Keratinocyte (primary cell): Measurements from ENCODE around the gene TAF4. TPM values are rescaled to one million over a fixed set of nuclear protein-coding genes. Genes with fewer than 3 reads are reported as not detected.

ENCODE experiments used
- DNase-seq: peaks from one replicate; pipeline ENCODE4 v3.0.0-alpha.2; 2011; ENCODE audit warnings: low read depth, missing footprints, low spot score
- FAIRE-seq: peaks from 2 replicates; lab custom pipeline; 2011; peaks lifted over from hg19 to GRCh38; lab: Jason Lieb, UNC
- H2AFZ ChIP-seq: 2 replicates; pipeline ENCODE4 v1.6.0; 2012; ENCODE audit warnings: low read length, control low read depth, inconsistent platforms; ENCODE audit not compliant: control insufficient read depth
- H3K27ac ChIP-seq: 2 replicates; pipeline ENCODE4 v1.5.1; 2011; ENCODE audit warnings: low read length; ENCODE audit not compliant: control insufficient read depth, insufficient read depth
- H3K27me3 ChIP-seq: 3 replicates; pipeline ENCODE4 v1.6.0; 2011; ENCODE audit warnings: low read length; ENCODE audit not compliant: control insufficient read depth, insufficient read depth; ENCODE audit errors: extremely low read depth
- H3K36me3 ChIP-seq, 2 experiments: 2 replicates in 1 of 2; 3 replicates in 1 of 2; pipeline ENCODE4 v1.5.1; 2011; ENCODE audit warnings: low read length in 2 of 2, mild to moderate bottlenecking in 1 of 2; ENCODE audit not compliant: control insufficient read depth in 2 of 2, insufficient read depth in 2 of 2; ENCODE audit errors: extremely low read depth in 1 of 2
- H3K4me1 ChIP-seq: 3 replicates; pipeline ENCODE4 v1.5.1; 2011; ENCODE audit warnings: low read length; ENCODE audit not compliant: control insufficient read depth, insufficient read depth; ENCODE audit errors: extremely low read depth
- H3K4me2 ChIP-seq: 3 replicates; pipeline ENCODE4 v1.6.0; 2011; ENCODE audit warnings: low read depth, low read length; ENCODE audit not compliant: control insufficient read depth, insufficient read depth; ENCODE audit errors: extremely low read depth
- H3K4me3 ChIP-seq, 3 experiments: fragments of 200-600 bp in 1 of 3; sonication (generic) in 1 of 3; 2 replicates in 2 of 3; 3 replicates in 1 of 3; pipeline ENCODE4 v1.5.1; 2011 to 2016; ENCODE audit warnings: low read length in 3 of 3, mild to moderate bottlenecking in 3 of 3, control low read depth in 2 of 3, inconsistent platforms in 1 of 3, low read depth in 1 of 3, mixed read lengths in 1 of 3, mixed run types in 1 of 3, moderate library complexity in 1 of 3; ENCODE audit not compliant: control insufficient read depth in 2 of 3, insufficient read depth in 2 of 3; ENCODE audit errors: extremely low read depth in 1 of 3
- H3K79me2 ChIP-seq: 2 replicates; pipeline ENCODE4 v1.6.0; 2012; ENCODE audit warnings: low read length; ENCODE audit not compliant: control insufficient read depth, insufficient read depth
- H3K9ac ChIP-seq: 3 replicates; pipeline ENCODE4 v1.6.0; 2011; ENCODE audit warnings: low read length; ENCODE audit not compliant: control insufficient read depth, insufficient read depth; ENCODE audit errors: extremely low read depth
- H3K9me1 ChIP-seq: 3 replicates; pipeline ENCODE4 v1.6.0; 2011; ENCODE audit warnings: low read length; ENCODE audit not compliant: control insufficient read depth, insufficient read depth; ENCODE audit errors: extremely low read depth
- H3K9me3 ChIP-seq: 2 replicates; pipeline ENCODE4 v1.5.1; 2012; ENCODE audit warnings: low read depth, low read length; ENCODE audit not compliant: control insufficient read depth
- H4K20me1 ChIP-seq: 3 replicates; pipeline ENCODE4 v1.6.0; 2011; ENCODE audit warnings: low read length; ENCODE audit not compliant: control insufficient read depth, insufficient read depth; ENCODE audit errors: extremely low read depth
- EZH2 ChIP-seq: IDR thresholded peaks from one replicate; pipeline ENCODE4 v1.6.1; 2012; ENCODE audit warnings: inconsistent platforms, mild to moderate bottlenecking, low read length, moderate library complexity
- dilution Hi-C: fragments of 300-500 bp; cut with MboI; formaldehyde crosslinking; loops from one replicate; pipeline ENCODE4 v1.7.0; 2020; ENCODE audit warnings: low sequenced_read_pairs; ENCODE audit not compliant: extremely low pct_ligation_motif_present
- polyA plus RNA-seq, 5 experiments: library from polyadenylated mRNA; depleted of rRNA in 3 of 5; stranded (reverse) in 3 of 5; stranded (forward) in 1 of 5; unstranded in 1 of 5; fragments of >200 nt; gene quantifications; 1 replicate in 1 of 5; 2 replicates in 3 of 5; 3 replicates in 1 of 5; pipeline versions ENCODE4 v1.2.1 to v1.2.3, GENCODE V29; 2011 to 2012; ENCODE audit warnings: missing spikeins in 2 of 5, low read depth in 1 of 5, low replicate concordance in 1 of 5
- TF ChIP-seq, protein P1 (sequence below), 3 experiments: IDR thresholded peaks in 1 of 3; conservative IDR thresholded peaks in 1 of 3; optimal IDR thresholded peaks in 1 of 3; 2 replicates in 2 of 3; 3 replicates in 1 of 3; pipeline versions ENCODE3 to v1.5.1; 2011; ENCODE audit warnings: low read length in 3 of 3, mild to moderate bottlenecking in 3 of 3, moderate library complexity in 2 of 3, control low read depth in 1 of 3, inconsistent platforms in 1 of 3; ENCODE audit not compliant: insufficient read depth in 2 of 3; ENCODE audit errors: extremely low read depth in 1 of 3

The TAF4 gene
- polyA plus RNA-seq, 1 donor (not counting 4 experiments of a cell fraction or from before 2014, with no cell fraction given) = 3.3 TPM

DNA sequence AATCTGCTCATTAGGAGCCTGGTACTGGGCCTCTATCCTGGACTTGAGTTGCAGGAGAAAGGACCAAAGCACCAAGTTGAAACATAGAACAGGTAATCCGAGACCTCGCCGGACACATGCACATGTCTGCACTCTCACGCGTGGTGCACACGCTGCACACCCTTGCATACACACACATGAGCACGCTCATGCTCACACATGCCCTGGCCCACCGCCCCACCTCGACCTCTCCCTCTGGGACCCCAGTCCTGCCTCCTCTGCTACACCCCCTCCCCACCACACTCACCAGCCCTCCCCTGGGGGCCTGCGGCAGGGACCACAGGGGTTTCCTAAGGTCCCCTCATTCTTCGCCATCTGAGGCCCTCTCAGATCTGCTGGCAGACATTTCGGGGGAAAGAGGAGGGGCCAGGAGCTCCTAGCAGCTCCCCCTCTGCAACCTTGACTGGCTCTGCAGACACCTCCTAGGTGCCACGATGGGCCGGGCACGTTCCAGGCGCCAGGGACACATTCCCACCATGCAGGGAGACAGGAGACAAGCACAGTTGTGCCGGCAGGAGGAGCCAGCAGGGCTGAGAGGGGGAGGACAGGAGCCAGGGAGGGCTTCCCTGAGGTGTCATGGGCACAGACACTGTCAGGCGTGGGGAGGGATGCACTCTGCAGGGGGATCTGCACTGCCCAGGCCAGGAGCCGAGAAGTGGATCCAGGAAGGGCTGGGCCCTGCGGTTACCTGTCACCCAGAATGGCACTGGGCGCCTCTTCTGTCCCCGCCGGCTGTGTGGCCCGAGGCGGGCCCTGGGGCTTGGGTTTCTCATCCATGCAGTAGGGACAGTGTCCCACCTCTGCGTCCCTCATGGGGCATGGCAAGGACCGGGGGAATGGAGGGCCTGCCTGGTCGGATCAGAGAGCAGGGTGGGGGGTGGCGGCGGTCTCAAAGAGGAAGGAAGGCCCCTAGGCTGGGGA, 31.0 kb upstream of the TAF4 start:
- H3K27me3 ChIP-seq = peaks cover 9% of the 10 kb centered on the region
- H4K20me1 ChIP-seq = no peaks in the 10 kb centered on the region
- H3K4me2 ChIP-seq = no peak overlapping the region
- peaks cover 9% of the 10 kb centered on the region for H3K9me3 ChIP-seq
- H3K9ac ChIP-seq = no peak overlapping the region
- no peak for DNase-seq
- H3K9me1 ChIP-seq = no peaks in the 10 kb centered on the region
- H3K4me3 ChIP-seq = no peak overlapping the region
- no peak for TF ChIP-seq EZH2
- TF ChIP-seq, protein P1, sequence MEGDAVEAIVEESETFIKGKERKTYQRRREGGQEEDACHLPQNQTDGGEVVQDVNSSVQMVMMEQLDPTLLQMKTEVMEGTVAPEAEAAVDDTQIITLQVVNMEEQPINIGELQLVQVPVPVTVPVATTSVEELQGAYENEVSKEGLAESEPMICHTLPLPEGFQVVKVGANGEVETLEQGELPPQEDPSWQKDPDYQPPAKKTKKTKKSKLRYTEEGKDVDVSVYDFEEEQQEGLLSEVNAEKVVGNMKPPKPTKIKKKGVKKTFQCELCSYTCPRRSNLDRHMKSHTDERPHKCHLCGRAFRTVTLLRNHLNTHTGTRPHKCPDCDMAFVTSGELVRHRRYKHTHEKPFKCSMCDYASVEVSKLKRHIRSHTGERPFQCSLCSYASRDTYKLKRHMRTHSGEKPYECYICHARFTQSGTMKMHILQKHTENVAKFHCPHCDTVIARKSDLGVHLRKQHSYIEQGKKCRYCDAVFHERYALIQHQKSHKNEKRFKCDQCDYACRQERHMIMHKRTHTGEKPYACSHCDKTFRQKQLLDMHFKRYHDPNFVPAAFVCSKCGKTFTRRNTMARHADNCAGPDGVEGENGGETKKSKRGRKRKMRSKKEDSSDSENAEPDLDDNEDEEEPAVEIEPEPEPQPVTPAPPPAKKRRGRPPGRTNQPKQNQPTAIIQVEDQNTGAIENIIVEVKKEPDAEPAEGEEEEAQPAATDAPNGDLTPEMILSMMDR (optimal IDR thresholded peaks at IDR 0.05 in 1 of 3, IDR thresholded peaks at IDR 0.05 in 1 of 3, conservative IDR thresholded peaks at IDR 0.05 in 1 of 3; ENCODE audit: extremely low read depth in 1 of 3, insufficient read depth in 2 of 3, low read length in 3 of 3) = no peak
- no peaks in the 10 kb centered on the region for H3K79me2 ChIP-seq
- H3K4me1 ChIP-seq = no peaks in the 10 kb centered on the region
- FAIRE-seq = no peak
- dilution Hi-C loops = no loop called here
- no peak overlapping the region for H2AFZ ChIP-seq
- H3K27ac ChIP-seq = no peak overlapping the region
- no peaks in the 10 kb centered on the region for H3K36me3 ChIP-seq

DNA sequence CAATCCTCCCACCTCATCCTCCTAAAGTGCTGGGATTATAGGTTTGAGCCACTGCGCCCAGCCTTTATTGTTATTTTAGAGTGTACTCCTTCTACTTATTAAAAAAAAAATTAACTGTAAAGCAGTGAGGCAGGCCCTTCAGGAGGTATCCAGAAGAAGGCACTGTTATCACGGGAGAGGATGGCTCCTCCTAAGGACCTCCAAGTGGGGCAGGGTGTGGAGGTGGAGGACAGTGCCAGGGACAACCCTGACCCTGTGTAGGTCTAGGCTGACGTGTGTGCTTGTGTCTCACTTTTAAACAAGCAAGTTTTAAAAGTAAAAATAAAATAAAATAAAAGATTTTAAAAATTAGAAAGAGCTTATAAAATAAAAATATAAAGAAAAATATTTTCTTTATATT, 23.7 kb upstream of the TAF4 start:
- H3K9me1 ChIP-seq = no peaks in the 10 kb centered on the region
- H3K4me2 ChIP-seq = no peak overlapping the region
- FAIRE-seq (no peak), DNase-seq (no peak)
- no peaks in the 10 kb centered on the region for H3K36me3 ChIP-seq
- no peaks in the 10 kb centered on the region for H4K20me1 ChIP-seq
- H3K9me3 ChIP-seq = no peaks in the 10 kb centered on the region
- H3K4me1 ChIP-seq = peaks cover 5% of the 10 kb centered on the region
- H3K9ac ChIP-seq = no peak overlapping the region
- peaks cover 16% of the 10 kb centered on the region for H3K27me3 ChIP-seq
- H2AFZ ChIP-seq = no peak overlapping the region
- no peak for TF ChIP-seq EZH2
- TF ChIP-seq, protein P1 (optimal IDR thresholded peaks at IDR 0.05 in 1 of 3, IDR thresholded peaks at IDR 0.05 in 1 of 3, conservative IDR thresholded peaks at IDR 0.05 in 1 of 3; ENCODE audit: extremely low read depth in 1 of 3, insufficient read depth in 2 of 3, low read length in 3 of 3) = no peak
- H3K4me3 ChIP-seq = no peak overlapping the region
- dilution Hi-C loops = no loop called here
- no peak overlapping the region for H3K27ac ChIP-seq
- H3K79me2 ChIP-seq = no peaks in the 10 kb centered on the region
